Peyer's patch (tissue), 4 donors: ENCODE data around the gene C1orf87.

Experiments
- CTCF ChIP-seq, 6 experiments: fragments of 450-650 bp in 4 of 6; fragments of 200-600 bp in 2 of 6; sonication (generic) in 1 of 6; IDR thresholded peaks; one replicate each; pipeline ENCODE4 v1.5.1; 2017 to 2019; ENCODE audit warnings: antibody characterized with exemption in 6 of 6, mild to moderate bottlenecking in 3 of 6, moderate library complexity in 1 of 6
- POLR2A ChIP-seq, 2 donors: fragments of 450-650 bp; IDR thresholded peaks; one replicate each; pipeline ENCODE4 v1.5.1; 2017; ENCODE audit warnings: antibody characterized with exemption in 2 of 2, mild to moderate bottlenecking in 2 of 2, moderate library complexity in 2 of 2

GRCh38 chr1:60118085-60118484, 44.5 kb upstream of the C1orf87 start:
- TF ChIP-seq CTCF (IDR thresholded peaks at IDR 0.05) (no peak), POLR2A (IDR thresholded peaks at IDR 0.05) (no peak)
